ENCODE measurements around the gene MRPL55.

The MRPL55 gene

GRCh38 chr1:228084325-228084724, 24.8 kb downstream of the MRPL55 start:
- no peak for DNase-seq (ENCODE audit: low read depth)

- no peak for DNase-seq (ENCODE audit: low read depth)
Measured at GRCh38 chr1:228083871-228084278, 25.2 kb downstream of the MRPL55 start.

GRCh38 chr1:228082918-228083870, 25.9 kb downstream of the MRPL55 start:
- no peak for DNase-seq (ENCODE audit: low read depth)

GRCh38 chr1:228082214-228082917, 26.7 kb downstream of the MRPL55 start, which contains the start of gene ARF1:
Gene ARF1, plus strand, starts transcription at chr1:228082708. Its CDS starts 14,407 bp downstream, at chr1:228097115.
- DNase-seq (ENCODE audit: low read depth), result peak; percentile 91

- DNase-seq (ENCODE audit: low read depth), result no peak
Measured at GRCh38 chr1:228081578-228082213, 27.4 kb downstream of the MRPL55 start.

GRCh38 chr1:228081144-228081543, 28.0 kb downstream of the MRPL55 start:
- DNase-seq (ENCODE audit: low read depth), result no peak

- no peak for DNase-seq (ENCODE audit: low read depth)
Measured at GRCh38 chr1:228079601-228080263, 29.4 kb downstream of the MRPL55 start.

GRCh38 chr1:228079013-228079412, 30.1 kb downstream of the MRPL55 start:
- no peak for DNase-seq (ENCODE audit: low read depth)

- DNase-seq (ENCODE audit: low read depth), result no peak
Measured at GRCh38 chr1:228077565-228078330, 31.4 kb downstream of the MRPL55 start.

GRCh38 chr1:228076796-228077430, 32.2 kb downstream of the MRPL55 start:
- DNase-seq (ENCODE audit: low read depth), result no peak

- DNase-seq (ENCODE audit: low read depth), result no peak
Measured at GRCh38 chr1:228075801-228076271, 33.3 kb downstream of the MRPL55 start.

- no peak for DNase-seq (ENCODE audit: low read depth)
Measured at GRCh38 chr1:228074954-228075730, 34.0 kb downstream of the MRPL55 start.

GRCh38 chr1:228073857-228074545, 35.1 kb downstream of the MRPL55 start:
- DNase-seq (ENCODE audit: low read depth), result no peak

GRCh38 chr1:228073061-228073856, 35.8 kb downstream of the MRPL55 start:
- DNase-seq (ENCODE audit: low read depth), result no peak

- DNase-seq (ENCODE audit: low read depth), result no peak
Measured at GRCh38 chr1:228072658-228073043, 36.4 kb downstream of the MRPL55 start.

GRCh38 chr1:228071839-228072657, 37.1 kb downstream of the MRPL55 start:
- no peak for DNase-seq (ENCODE audit: low read depth)

GRCh38 chr1:228070851-228071250, 38.2 kb downstream of the MRPL55 start:
- no peak for DNase-seq (ENCODE audit: low read depth)
